ENCODE data around the gene CLEC2L. TPM values are rescaled to one million over a fixed set of nuclear protein-coding genes. Genes with fewer than 3 reads are reported as not detected.

Gene CLEC2L
- total and polyA plus RNA-seq, 2 of the 13 experiments (the other 11 are each of a cell fraction or from before 2014, with no cell fraction given), result 0.20 to 0.25 TPM

DNA sequence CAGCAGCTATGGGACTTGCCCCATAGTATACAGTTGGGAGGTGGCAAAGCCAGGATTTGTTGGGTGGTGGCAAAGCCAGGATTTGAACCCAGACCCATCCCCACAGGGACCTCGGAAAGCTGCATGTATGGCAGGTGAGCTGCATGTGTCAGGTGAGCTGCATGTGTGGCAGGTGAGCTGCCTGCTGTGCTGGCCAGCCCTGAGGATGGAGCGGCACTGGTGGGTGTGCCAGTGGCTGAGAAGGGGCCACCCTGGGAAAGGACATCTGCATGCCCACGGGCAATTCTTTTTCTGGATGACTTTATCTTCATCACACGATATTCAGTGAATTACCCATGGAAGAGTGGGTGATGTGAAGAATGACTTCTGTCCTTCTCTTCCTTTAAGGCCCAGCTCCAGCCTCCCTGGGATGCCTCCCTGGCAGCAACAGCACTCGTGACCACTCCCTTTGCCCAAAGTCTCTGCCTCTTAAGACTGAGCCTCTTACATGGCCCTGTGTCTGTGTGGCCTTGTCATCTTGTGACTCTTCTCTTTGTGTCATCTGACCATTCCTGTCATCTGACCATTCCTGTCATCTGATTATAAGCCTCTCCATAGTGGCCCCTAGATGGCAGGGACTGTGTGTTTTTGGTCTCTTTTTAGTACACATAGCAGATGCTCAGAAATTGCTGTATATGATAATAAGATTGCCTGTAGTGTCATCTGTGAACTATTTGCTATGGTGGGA, 25.0 kb downstream of the CLEC2L start:
- ChIA-PET POLR2A (no interaction called here), CTCF (ENCODE audit: low intra/inter-chr PET ratio, low total read pairs) (no interaction called here)
- no TSS peak for BruUV-seq (replicated peaks)
- H2AFZ ChIP-seq (ENCODE audit: low read length), result no peak overlapping the region
- no peak overlapping the region for H3K9ac ChIP-seq (ENCODE audit: insufficient read depth, low read depth, low read length)
- no peak for ATAC-seq
- no peak overlapping the region for H3K4me2 ChIP-seq (ENCODE audit: low read depth, low read length)
- H3K4me1 ChIP-seq (ENCODE audit: insufficient read depth, low read length), result no peaks in the 10 kb centered on the region
- H3K79me2 ChIP-seq (ENCODE audit: insufficient read depth, low read length), result no peaks in the 10 kb centered on the region
- no peak for FAIRE-seq
- H3K27ac ChIP-seq (ENCODE audit: extremely low read length, insufficient read depth, low read length), result no peak overlapping the region
- no peaks in the 10 kb centered on the region for H4K20me1 ChIP-seq (ENCODE audit: insufficient read depth, low read length)
- H3K27me3 ChIP-seq (ENCODE audit: control insufficient read depth in 1 of 2, insufficient read depth in 2 of 2, low read length in 2 of 2), result peaks cover 5 to 30% of the 10 kb centered on the region in 2 experiments; a peak in 4 of 5 replicates
- no peak overlapping the region for H3K4me3 ChIP-seq (replicated peaks in 1 of 3; ENCODE audit: insufficient read depth in 1 of 3, low read depth in 2 of 3, low read length in 3 of 3)
- intact Hi-C loops (cut with micrococcal nuclease; ENCODE audit: unreplicated experiment) (no loop called here), in situ Hi-C loops (cut with HindIII; ENCODE audit: extremely low pct_ligation_motif_present, low pct_unique_long_range_greater_than_20kb) (no loop called here)
- WGBS (ENCODE audit: low lambda C conversion rate), result 27% methylated on average over 4 of the region's 5 CpGs
- no peaks in the 10 kb centered on the region for H3K36me3 ChIP-seq (replicated peaks in 1 of 2; ENCODE audit: control insufficient read depth in 1 of 2, insufficient read depth in 2 of 2, low read length in 2 of 2)
- no peak for DNase-seq (ENCODE audit: low spot score)
- no peaks in the 10 kb centered on the region for H3K9me3 ChIP-seq (ENCODE audit: low read length)
- TF ChIP-seq NR3C1 (CRISPR knock-in tag; IDR thresholded peaks at IDR 0.05), result no peak
- no peak for TF ChIP-seq TSC22D2 (CRISPR knock-in tag; IDR thresholded peaks at IDR 0.05; ENCODE audit: borderline replicate concordance)
- TF ChIP-seq, protein P1, sequence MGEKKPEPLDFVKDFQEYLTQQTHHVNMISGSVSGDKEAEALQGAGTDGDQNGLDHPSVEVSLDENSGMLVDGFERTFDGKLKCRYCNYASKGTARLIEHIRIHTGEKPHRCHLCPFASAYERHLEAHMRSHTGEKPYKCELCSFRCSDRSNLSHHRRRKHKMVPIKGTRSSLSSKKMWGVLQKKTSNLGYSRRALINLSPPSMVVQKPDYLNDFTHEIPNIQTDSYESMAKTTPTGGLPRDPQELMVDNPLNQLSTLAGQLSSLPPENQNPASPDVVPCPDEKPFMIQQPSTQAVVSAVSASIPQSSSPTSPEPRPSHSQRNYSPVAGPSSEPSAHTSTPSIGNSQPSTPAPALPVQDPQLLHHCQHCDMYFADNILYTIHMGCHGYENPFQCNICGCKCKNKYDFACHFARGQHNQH (CRISPR knock-in tag; IDR thresholded peaks at IDR 0.05), result no peak
- TF ChIP-seq, protein P2, sequence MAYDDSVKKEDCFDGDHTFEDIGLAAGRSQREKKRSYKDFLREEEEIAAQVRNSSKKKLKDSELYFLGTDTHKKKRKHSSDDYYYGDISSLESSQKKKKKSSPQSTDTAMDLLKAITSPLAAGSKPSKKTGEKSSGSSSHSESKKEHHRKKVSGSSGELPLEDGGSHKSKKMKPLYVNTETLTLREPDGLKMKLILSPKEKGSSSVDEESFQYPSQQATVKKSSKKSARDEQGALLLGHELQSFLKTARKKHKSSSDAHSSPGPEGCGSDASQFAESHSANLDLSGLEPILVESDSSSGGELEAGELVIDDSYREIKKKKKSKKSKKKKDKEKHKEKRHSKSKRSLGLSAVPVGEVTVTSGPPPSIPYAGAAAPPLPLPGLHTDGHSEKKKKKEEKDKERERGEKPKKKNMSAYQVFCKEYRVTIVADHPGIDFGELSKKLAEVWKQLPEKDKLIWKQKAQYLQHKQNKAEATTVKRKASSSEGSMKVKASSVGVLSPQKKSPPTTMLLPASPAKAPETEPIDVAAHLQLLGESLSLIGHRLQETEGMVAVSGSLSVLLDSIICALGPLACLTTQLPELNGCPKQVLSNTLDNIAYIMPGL (CRISPR knock-in tag; IDR thresholded peaks at IDR 0.05; ENCODE audit: borderline replicate concordance in 1 of 2, low read depth in 1 of 2), result no peak
- TF ChIP-seq ZNF138 (CRISPR knock-in tag; IDR thresholded peaks at IDR 0.05; ENCODE audit: low read depth), result no peak

Measured in HepG2 (cell line).